ENCODE measurements around the gene FANCG. TPM values are rescaled to one million over a fixed set of nuclear protein-coding genes. Genes with fewer than 3 reads are reported as not detected.
A peak's percentile ranks its signal among the peaks of the same experiment; 100 is the strongest.

FANCG gene
- total RNA-seq, 4 donors from 2014 or later, result 5.3 to 34.7 (median 11.6) TPM

DNA sequence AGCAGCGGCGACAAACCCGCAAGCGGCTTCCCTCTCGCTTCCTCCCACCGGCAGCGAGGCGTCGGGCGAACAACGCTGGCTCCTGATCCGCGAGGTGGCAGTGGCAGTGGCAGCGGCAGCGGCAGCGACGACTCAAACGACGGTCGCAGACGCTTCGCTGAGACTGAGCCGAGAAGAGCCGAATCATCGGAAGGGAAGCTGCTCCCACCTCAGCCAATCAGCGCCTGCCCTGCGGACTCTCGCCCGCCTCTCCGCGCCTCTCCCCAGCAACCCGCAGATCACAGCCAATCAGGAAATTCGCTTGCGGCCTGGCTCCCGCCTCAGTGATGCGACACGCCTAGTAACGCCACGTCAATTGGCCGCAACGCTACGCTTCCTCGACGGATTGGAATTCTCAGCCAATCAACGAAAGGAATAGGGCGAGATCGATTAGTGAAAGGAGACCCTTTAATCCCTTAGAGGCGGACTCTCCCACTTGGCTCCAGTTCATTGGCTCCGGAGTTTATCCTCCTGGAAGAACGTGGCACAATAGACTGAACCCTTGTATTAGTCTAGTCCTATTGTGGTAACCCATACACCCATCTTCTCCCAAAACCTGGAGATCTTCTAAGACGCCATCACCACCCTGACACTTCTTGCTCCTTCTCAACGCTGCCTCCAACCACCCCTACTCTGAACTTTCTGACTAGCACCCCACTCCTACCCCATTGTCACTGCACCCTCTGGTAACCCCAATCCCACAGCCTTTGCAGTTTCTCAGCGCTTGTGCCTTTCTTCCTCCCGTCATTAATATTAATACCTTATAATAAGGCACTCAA is 7.1 kb downstream of the FANCG start, which contains the start of gene VCP:
TSS of gene VCP (minus strand) at position 165 of the 818 bp plus-strand sequence. CDS start 272 bp downstream, outside the sequence.
- H3K4me3 ChIP-seq (ENCODE audit: low read depth, poor library complexity, severe bottlenecking), result peak within 1 kb of the TSS; percentile 99
- TF ChIP-seq, protein P1, sequence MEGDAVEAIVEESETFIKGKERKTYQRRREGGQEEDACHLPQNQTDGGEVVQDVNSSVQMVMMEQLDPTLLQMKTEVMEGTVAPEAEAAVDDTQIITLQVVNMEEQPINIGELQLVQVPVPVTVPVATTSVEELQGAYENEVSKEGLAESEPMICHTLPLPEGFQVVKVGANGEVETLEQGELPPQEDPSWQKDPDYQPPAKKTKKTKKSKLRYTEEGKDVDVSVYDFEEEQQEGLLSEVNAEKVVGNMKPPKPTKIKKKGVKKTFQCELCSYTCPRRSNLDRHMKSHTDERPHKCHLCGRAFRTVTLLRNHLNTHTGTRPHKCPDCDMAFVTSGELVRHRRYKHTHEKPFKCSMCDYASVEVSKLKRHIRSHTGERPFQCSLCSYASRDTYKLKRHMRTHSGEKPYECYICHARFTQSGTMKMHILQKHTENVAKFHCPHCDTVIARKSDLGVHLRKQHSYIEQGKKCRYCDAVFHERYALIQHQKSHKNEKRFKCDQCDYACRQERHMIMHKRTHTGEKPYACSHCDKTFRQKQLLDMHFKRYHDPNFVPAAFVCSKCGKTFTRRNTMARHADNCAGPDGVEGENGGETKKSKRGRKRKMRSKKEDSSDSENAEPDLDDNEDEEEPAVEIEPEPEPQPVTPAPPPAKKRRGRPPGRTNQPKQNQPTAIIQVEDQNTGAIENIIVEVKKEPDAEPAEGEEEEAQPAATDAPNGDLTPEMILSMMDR (IDR thresholded peaks at IDR 0.05), result no peak
- peak in 1 of 2 donors; percentile 79 for TF ChIP-seq POLR2A (IDR thresholded peaks at IDR 0.05)
- WGBS, 2 donors, result 5 to 9% methylated on average over 31 to 52 of the region's 54 CpGs
- peak; percentile 98 to 100 for DNase-seq (ENCODE audit: low spot score in 2 of 2)
- intact Hi-C loops (cut with DNase I; ENCODE audit: low total_unique reads), result no loop called here

DNA sequence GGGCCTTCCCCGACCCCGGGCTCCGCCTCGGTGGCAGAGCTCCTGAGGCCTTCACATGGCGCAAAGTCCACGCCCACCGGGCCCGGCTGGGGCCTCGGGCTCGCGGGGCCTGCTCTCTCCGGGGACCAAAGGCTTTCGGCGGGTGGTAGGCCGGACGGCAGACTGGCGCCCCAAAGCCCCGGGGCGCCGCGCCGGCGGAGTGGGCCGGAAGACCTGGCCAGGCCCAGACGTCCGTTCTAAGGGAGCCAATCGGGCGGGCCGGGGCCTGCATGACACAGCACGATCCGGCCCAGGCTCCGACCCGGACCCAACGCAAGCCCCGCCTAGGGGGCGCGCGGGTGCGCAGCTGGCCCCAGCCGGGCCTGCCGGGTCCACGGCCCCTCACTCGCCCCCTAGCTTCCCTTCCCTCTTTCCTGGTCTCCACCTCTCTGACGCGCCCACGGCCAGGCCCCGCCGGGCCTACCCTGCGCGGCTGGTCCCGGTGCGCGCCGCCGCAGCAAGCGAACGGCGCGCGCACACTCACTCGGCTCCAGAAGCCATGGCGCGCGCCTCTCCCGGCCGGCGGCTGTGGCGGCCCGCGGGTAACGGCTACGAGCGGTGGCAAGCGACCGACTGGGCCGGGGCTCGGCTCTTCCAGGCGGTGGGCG is 7.8 kb downstream of the FANCG start:
- 0 to 1% methylated on average over 26 to 42 of the region's 79 CpGs for WGBS, 2 donors
- intact Hi-C loops (cut with DNase I; ENCODE audit: low total_unique reads), result no loop called here

DNA sequence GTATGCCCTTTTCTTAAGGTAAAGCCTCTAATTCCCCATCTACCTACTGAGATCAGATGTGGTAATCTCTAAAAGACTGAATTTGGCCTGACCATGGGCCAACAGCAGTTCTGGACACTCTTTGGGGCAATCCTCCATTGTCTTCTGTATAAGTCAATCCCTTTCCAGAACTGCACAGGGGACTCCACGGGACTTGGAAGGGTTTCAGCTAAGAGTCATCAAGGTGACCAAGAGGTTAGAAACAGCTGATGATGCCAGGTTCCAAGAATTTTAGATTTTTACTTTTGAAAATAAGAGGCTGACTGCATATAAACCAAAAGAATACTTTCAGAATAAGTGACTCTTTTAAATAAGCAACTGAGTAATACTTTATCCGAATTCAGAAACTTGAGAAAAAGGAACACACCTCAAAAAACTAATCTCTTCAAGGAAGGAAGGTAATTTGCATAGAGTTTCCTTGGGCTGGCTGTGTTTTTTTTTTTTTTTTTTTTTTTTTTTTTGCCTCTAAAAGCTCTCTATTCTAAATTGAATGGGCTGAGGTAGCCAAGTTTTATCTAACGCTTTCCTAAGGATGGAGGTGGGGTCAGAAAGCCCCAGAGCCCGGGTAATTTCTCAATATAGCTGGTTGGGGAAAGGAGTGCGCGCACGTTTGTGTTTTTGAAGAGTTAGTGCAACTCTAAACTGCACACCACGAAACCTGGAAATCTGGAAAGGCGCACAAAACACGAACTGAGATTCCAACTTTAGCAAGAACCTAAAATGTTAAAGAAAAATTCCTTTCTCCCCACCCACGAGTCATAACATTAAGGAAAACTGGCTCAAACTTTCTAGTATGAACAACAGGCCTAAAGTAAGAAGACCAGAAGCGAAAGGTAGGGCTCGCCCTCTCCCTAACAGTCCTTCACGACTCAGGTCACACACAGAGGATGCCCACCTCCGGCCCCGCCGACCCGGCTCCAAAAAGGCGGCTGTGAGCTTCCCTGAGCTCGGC is 8.6 kb downstream of the FANCG start:
- peak overlapping the region; percentile 99 for H3K4me3 ChIP-seq (ENCODE audit: low read depth, poor library complexity, severe bottlenecking)
- intact Hi-C loops (cut with DNase I; ENCODE audit: low total_unique reads), result no loop called here
- TF ChIP-seq POLR2A (IDR thresholded peaks at IDR 0.05), result no peak
- TF ChIP-seq, protein P1 (IDR thresholded peaks at IDR 0.05), result no peak
- peak in 1 of 2 donors; percentile 54 for DNase-seq (ENCODE audit: low spot score in 2 of 2)
- 2% methylated on average over 18 to 20 of the region's 20 CpGs for WGBS, 2 donors

More for the DNA sequence above, 7.8 kb downstream of the FANCG start:
- H3K4me3 ChIP-seq (ENCODE audit: low read depth, poor library complexity, severe bottlenecking), result peak overlapping the region; percentile 99
- TF ChIP-seq, protein P1 (IDR thresholded peaks at IDR 0.05), result no peak
- TF ChIP-seq POLR2A (IDR thresholded peaks at IDR 0.05), result no peak
- DNase-seq (ENCODE audit: low spot score in 2 of 2), result peak; percentile 69 to 96

DNA sequence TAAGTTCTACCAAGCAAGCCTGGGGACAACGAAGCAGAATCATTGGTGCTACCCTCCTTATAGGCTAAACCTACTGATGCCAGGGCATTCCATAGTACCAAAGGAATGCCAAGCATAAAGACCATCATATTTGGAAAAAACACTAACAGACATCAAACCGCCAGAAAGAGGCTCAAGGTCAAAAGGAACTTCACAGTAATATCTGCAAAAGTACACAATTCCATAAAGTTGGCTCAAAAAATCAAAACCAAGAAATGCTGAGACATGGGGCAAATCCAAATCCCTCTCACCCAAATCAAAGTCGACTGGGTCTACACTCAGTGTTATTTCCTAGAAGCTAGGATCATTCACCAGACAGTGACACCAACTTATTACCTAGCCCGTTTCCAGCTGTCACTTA is 10.7 kb downstream of the FANCG start:
- TF ChIP-seq POLR2A (IDR thresholded peaks at IDR 0.05), result no peak
- TF ChIP-seq, protein P1 (IDR thresholded peaks at IDR 0.05), result no peak
- DNase-seq (ENCODE audit: low spot score in 2 of 2), result no peak
- intact Hi-C loops (cut with DNase I; ENCODE audit: low total_unique reads), result no loop called here
- WGBS, 2 donors, result 79 to 83% methylated on average over 4 of the region's 4 CpGs
- H3K4me3 ChIP-seq (ENCODE audit: low read depth, poor library complexity, severe bottlenecking), result no peak overlapping the region

DNA sequence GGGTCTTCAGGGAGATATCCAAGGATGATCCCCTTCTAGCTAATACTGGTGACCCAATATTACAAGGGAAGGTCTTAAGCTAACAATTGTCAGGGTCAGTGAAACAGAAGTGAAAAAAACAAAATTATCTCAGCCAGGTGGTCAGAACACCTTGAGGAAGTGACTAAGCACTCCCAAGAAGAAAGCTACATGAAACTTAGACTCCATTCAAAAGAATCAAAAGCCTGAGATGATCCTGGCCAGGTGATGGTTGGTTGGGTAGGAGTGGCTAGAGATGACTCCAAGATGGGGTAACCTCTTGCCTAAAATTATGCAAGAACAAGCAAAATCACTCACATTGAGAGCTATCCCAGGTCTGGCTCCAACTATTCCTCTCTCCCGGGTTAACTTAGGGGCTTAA is 12.7 kb downstream of the FANCG start:
- DNase-seq (ENCODE audit: low spot score in 2 of 2), result peak in 1 of 2 donors; percentile 28
- TF ChIP-seq, protein P1 (IDR thresholded peaks at IDR 0.05), result no peak
- no peak for TF ChIP-seq POLR2A (IDR thresholded peaks at IDR 0.05)
- WGBS, 2 donors, result 83 to 86% methylated on average over 1 of the region's 1 CpG
- H3K4me3 ChIP-seq (ENCODE audit: low read depth, poor library complexity, severe bottlenecking), result no peak overlapping the region
- intact Hi-C loops (cut with DNase I; ENCODE audit: low total_unique reads), result no loop called here
